HG03575 (cell line): ENCODE measurements around the gene KLF11.

ENCODE experiments used
- ATAC-seq: cut with Tn5 transposase; IDR thresholded peaks from one replicate; pipeline ENCODE4 v1.9.1; 2021; ENCODE audit not compliant: unreplicated experiment, insufficient number of reproducible peaks, low FRiP score; ENCODE audit errors: extremely low read depth

KLF11 gene

GRCh38 chr2:10094271-10094814 is 51.0 kb downstream of the KLF11 start:
- no peak for ATAC-seq

DNA sequence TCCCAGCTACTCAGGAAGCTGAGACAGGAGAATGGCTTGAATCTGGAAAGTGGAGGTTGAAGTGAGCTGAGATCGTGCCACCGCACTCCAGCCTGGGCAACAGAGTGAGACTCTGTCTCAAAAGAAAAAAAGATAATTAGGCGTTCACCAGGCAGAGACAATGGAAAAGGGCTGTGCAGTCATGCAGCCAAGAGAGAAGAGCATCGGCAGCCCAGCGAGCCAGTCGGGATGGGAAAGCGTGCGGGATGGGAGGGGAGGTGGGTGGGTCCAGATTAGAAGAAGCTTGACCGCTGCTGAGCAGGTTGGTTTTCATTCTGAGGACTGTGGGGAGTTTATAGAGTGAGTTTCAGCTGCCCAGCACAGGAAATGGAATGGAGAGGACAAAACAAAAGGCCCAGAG is 51.8 kb downstream of the KLF11 start:
- no peak for ATAC-seq

DNA sequence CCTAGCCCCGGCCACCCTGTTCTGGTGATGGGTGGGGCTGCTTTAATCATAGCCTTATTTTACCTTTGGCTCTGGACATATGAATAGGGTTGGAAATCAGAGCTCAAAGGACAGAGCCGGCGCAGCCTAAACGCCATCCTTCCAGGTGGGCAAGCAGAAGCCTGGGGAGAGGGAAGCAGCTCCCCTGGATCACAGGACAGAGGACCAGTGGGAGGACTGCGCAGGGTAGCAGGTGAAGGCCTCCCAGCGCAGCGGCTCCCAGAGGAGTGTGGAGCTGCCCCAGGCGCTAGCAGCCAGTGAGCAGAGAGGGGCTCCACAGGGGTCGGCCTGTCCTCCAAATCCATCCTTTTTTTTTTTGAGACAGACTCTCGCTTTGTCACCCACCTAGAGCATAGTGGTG is 53.3 kb downstream of the KLF11 start:
- no peak for ATAC-seq

GRCh38 chr2:10097352-10098148 is 54.2 kb downstream of the KLF11 start:
- ATAC-seq, result no peak

- ATAC-seq, result no peak
These were observed 58.1 kb downstream of the KLF11 start for GRCh38 chr2:10101491-10101890.

GRCh38 chr2:10103179-10103578 is 59.8 kb downstream of the KLF11 start:
- no peak for ATAC-seq
